VCaP (cell line): ENCODE measurements around the gene ARID1B.

ENCODE experiments used
- H3K27ac ChIP-seq: fragments of 450-650 bp; 2 replicates; pipeline ENCODE4 v1.5.1; 2017
- CTCF ChIP-seq: fragments of 450-650 bp; conservative IDR thresholded peaks from 2 replicates; pipeline ENCODE4 v1.5.1; 2017; ENCODE audit warnings: mild to moderate bottlenecking, moderate library complexity

ARID1B gene

GRCh38 chr6:157215717-157216116 is 438.5 kb downstream of the ARID1B start:
- no peak overlapping the region for H3K27ac ChIP-seq
- TF ChIP-seq CTCF = no peak

- no peak for TF ChIP-seq CTCF
- no peak overlapping the region for H3K27ac ChIP-seq
Measured at GRCh38 chr6:157216570-157216969, 439.4 kb downstream of the ARID1B start.

GRCh38 chr6:157217198-157217893 is 440.2 kb downstream of the ARID1B start:
- no peak overlapping the region for H3K27ac ChIP-seq
- TF ChIP-seq CTCF = no peak

GRCh38 chr6:157217894-157218370 is 440.8 kb downstream of the ARID1B start:
- no peak for TF ChIP-seq CTCF
- no peak overlapping the region for H3K27ac ChIP-seq

- TF ChIP-seq CTCF = no peak
- H3K27ac ChIP-seq = no peak overlapping the region
Measured at GRCh38 chr6:157218371-157219198, 441.4 kb downstream of the ARID1B start.

DNA sequence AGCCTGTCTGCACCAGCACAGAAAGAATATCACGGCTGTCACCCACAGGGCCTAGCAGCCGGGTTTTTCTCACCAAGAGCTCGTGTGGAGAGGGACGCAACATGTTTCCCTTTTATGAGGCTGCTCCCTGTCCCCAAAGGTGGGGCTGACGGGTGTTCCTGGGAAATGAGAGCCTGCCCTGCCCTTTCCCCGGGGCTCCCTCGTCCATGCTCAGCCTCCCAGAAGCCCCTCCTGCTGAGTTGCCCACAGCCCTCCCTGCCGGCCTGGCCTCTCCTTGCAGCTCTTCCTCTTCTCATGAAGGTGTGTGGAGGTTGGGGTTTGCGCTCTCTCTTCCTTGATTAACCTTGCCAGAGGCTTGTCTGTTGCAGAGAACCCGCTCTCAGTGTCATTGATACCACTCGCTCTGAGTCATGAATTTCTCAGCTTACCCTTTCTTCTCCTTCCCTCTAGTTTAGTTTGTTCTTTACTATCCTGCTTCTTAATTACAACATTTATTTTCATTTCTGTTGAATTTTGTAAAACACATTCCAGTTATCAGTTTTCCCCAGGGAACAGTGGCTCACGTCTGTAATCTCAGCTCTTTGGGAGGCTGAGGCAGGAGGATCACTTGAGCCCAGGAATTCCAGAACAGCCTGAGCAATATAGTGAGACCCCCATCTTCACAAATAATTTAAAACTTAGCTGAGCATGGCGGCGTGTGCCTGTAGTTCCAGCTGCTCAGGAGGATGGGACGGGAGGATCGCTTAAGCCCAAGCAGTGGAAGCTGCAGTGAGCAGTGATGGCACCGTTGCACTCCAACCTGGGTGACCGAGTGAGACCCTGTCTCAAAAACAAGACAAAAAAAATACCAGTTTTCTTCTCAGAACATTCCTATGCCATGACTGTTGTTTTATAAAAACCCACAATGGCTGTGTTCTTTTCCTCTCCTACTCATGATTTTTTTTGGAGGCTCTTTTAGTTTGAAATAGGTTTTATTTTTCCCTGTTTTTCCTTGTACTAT is 442.3 kb downstream of the ARID1B start:
- TF ChIP-seq CTCF = no peak
- H3K27ac ChIP-seq = no peak overlapping the region
